Ovary (tissue), 3 donors: ENCODE measurements around the gene IMMP2L.

ENCODE experiments used
- EP300 ChIP-seq: sonication (generic); formaldehyde crosslinking; IDR thresholded peaks from one replicate; pipeline ENCODE4 v1.6.1; 2017; ENCODE audit warnings: antibody characterized with exemption
- POLR2A ChIP-seq: fragments of 450-650 bp; IDR thresholded peaks from one replicate; pipeline ENCODE4 v1.6.1; 2017; ENCODE audit warnings: antibody characterized with exemption, mild to moderate bottlenecking, moderate library complexity
- TF ChIP-seq, protein P1 (sequence below), 3 donors: fragments of 450-650 bp in 2 of 3; fragments of 200-600 bp in 1 of 3; IDR thresholded peaks; one replicate each; pipeline versions ENCODE4 v1.5.1 to v1.8.0; 2016 to 2022; ENCODE audit warnings: antibody characterized with exemption in 3 of 3, mild to moderate bottlenecking in 1 of 3
- donor health status: DM: no; HTN: no; CAD: no.

DNA sequence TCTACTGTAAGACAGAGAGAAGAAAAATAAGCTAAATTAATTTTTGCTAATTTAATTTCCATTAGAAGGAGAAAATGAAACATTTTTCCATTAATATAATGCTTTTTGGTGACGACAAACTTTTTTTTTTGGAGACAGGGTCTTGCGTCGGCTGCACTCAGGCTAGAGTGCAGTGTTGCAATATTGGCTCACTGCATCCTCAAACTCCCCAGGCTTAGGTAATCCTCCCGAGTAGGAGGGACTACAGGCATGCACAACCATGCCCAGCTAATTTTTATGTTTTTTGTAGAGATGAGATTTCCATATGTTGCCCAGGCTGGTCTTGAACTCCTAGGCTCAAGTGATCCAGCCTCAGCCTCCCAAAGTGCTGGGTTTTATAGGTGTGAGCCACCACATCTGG lies 701.1 kb downstream of the IMMP2L start:
- TF ChIP-seq, protein P1, sequence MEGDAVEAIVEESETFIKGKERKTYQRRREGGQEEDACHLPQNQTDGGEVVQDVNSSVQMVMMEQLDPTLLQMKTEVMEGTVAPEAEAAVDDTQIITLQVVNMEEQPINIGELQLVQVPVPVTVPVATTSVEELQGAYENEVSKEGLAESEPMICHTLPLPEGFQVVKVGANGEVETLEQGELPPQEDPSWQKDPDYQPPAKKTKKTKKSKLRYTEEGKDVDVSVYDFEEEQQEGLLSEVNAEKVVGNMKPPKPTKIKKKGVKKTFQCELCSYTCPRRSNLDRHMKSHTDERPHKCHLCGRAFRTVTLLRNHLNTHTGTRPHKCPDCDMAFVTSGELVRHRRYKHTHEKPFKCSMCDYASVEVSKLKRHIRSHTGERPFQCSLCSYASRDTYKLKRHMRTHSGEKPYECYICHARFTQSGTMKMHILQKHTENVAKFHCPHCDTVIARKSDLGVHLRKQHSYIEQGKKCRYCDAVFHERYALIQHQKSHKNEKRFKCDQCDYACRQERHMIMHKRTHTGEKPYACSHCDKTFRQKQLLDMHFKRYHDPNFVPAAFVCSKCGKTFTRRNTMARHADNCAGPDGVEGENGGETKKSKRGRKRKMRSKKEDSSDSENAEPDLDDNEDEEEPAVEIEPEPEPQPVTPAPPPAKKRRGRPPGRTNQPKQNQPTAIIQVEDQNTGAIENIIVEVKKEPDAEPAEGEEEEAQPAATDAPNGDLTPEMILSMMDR (IDR thresholded peaks at IDR 0.05): no peak
- no peak for TF ChIP-seq POLR2A
- TF ChIP-seq EP300: no peak
